SU-DHL-6 (cell line): ENCODE data around the gene SETD6.
"Not testable (repeated sequence)": the region's sequence is repeated elsewhere in the genome, so short reads cannot be mapped to it uniquely, and the experiment has no call there.

ENCODE experiments used
- H2AFZ ChIP-seq: fragments of 200-600 bp; sonication (generic); 2 replicates; pipeline ENCODE4 v1.6.1; 2014; ENCODE audit warnings: low read depth, mild to moderate bottlenecking, moderate library complexity, mixed read lengths, antibody characterized with exemption, low read length; ENCODE audit not compliant: severe bottlenecking
- H3F3A ChIP-seq: fragments of 200-600 bp; shearing (Covaris generic); 2 replicates; pipeline ENCODE4 v1.6.0; 2016; ENCODE audit warnings: antibody characterized with exemption, mild to moderate bottlenecking; ENCODE audit not compliant: insufficient read depth
- H3K27ac ChIP-seq: fragments of 200-600 bp; sonication (generic); 2 replicates; pipeline ENCODE4 v1.5.1; 2016; ENCODE audit warnings: low read depth, mild to moderate bottlenecking, low read length, moderate library complexity, mixed read lengths
- H3K27me3 ChIP-seq: fragments of 200-600 bp; sonication (generic), shearing (Covaris generic); 2 replicates; pipeline ENCODE4 v1.6.0; 2014; ENCODE audit warnings: mild to moderate bottlenecking, low read length
- H3K36me3 ChIP-seq: fragments of 200-600 bp; sonication (generic); 2 replicates; pipeline ENCODE4 v1.6.1; 2014; ENCODE audit warnings: mild to moderate bottlenecking, low read length, mixed read lengths
- H3K4me2 ChIP-seq: fragments of 300-600, 200-600 bp; shearing (Covaris generic), sonication (generic); 2 replicates; pipeline ENCODE4 v1.6.0; 2014; ENCODE audit warnings: low read length, low read depth, mild to moderate bottlenecking; ENCODE audit not compliant: poor library complexity, severe bottlenecking
- H3K4me3 ChIP-seq: fragments of 200-600 bp; sonication (generic); 2 replicates; pipeline ENCODE4 v1.5.1; 2014; ENCODE audit warnings: antibody characterized with exemption, low read length, mild to moderate bottlenecking, mixed read lengths; ENCODE audit not compliant: insufficient read depth, poor library complexity, severe bottlenecking
- H3K79me2 ChIP-seq: fragments of 200-600 bp; sonication (generic); 2 replicates; pipeline ENCODE4 v1.6.1; 2014; ENCODE audit warnings: mild to moderate bottlenecking, low read length, moderate library complexity; ENCODE audit not compliant: insufficient read depth
- H3K9ac ChIP-seq: fragments of 200-600 bp; sonication (generic); 2 replicates; pipeline ENCODE4 v1.7.0; 2014; ENCODE audit warnings: mild to moderate bottlenecking, low read length
- H3K9me2 ChIP-seq: fragments of 200-600 bp; sonication (generic); replicated peaks from 2 replicates; pipeline ENCODE4 v1.6.1; 2014; ENCODE audit warnings: low read length; ENCODE audit not compliant: insufficient read depth
- H3K9me3 ChIP-seq: fragments of 200-600 bp; sonication (generic); 2 replicates; pipeline ENCODE4 v1.6.1; 2014; ENCODE audit warnings: low read length, mixed read lengths; ENCODE audit not compliant: insufficient read depth
- H4K20me1 ChIP-seq: fragments of 200-600 bp; sonication (generic); 2 replicates; pipeline ENCODE4 v1.6.1; 2014; ENCODE audit warnings: low read depth, mild to moderate bottlenecking, antibody characterized with exemption, low read length, moderate library complexity, mixed read lengths
- CTCF ChIP-seq: fragments of 200-600 bp; sonication (generic); IDR thresholded peaks from one replicate; pipeline ENCODE4 v1.5.1; 2017; ENCODE audit warnings: antibody characterized with exemption, mild to moderate bottlenecking, low read length, moderate library complexity; ENCODE audit not compliant: insufficient read depth, poor library complexity, severe bottlenecking
- EZH2phosphoT487 ChIP-seq: fragments of 200-600 bp; sonication (generic), shearing (Covaris generic); conservative IDR thresholded peaks from 2 replicates; pipeline ENCODE4 v1.6.1; 2018; ENCODE audit warnings: mild to moderate bottlenecking, antibody characterized with exemption, low read length, moderate library complexity, mixed read lengths

SETD6 gene

GRCh38 chr16:58488531-58488930 lies 26.8 kb upstream of the SETD6 start:
- no peak overlapping the region for H3K4me2 ChIP-seq
- H3K9me3 ChIP-seq = no peaks in the 10 kb centered on the region
- H3F3A ChIP-seq = no peaks in the 10 kb centered on the region
- no peak overlapping the region for H3K4me3 ChIP-seq
- H4K20me1 ChIP-seq = no peaks in the 10 kb centered on the region
- no peaks in the 10 kb centered on the region for H3K27me3 ChIP-seq
- TF ChIP-seq EZH2phosphoT487 = no peak
- TF ChIP-seq CTCF = no peak
- H3K9me2 ChIP-seq = no peaks in the 10 kb centered on the region
- H3K79me2 ChIP-seq = no peaks in the 10 kb centered on the region
- H2AFZ ChIP-seq = no peak overlapping the region
- no peak overlapping the region for H3K27ac ChIP-seq
- no peaks in the 10 kb centered on the region for H3K36me3 ChIP-seq
- H3K9ac ChIP-seq = no peak overlapping the region

GRCh38 chr16:58490065-58490464 lies 25.3 kb upstream of the SETD6 start:
- Histone ChIP-seq H3K36me3 (no peaks in the 10 kb centered on the region), H3K79me2 (no peaks in the 10 kb centered on the region), H3K27me3 (no peaks in the 10 kb centered on the region), H3F3A (no peaks in the 10 kb centered on the region), H3K9ac (no peak overlapping the region), H3K9me3 (no peaks in the 10 kb centered on the region), H2AFZ (no peak overlapping the region), H4K20me1 (no peaks in the 10 kb centered on the region), H3K9me2 (no peaks in the 10 kb centered on the region), H3K27ac (no peak overlapping the region), H3K4me2 (no peak overlapping the region), H3K4me3 (no peak overlapping the region)
- no peak for TF ChIP-seq EZH2phosphoT487
- no peak for TF ChIP-seq CTCF

- not testable (repeated sequence) for H3K27me3 ChIP-seq, H3K9ac ChIP-seq, H3K36me3 ChIP-seq, H3K79me2 ChIP-seq, H3K4me2 ChIP-seq, H4K20me1 ChIP-seq, H3K9me2 ChIP-seq, H2AFZ ChIP-seq, H3K27ac ChIP-seq, H3K4me3 ChIP-seq, H3F3A ChIP-seq, H3K9me3 ChIP-seq
These were observed 24.8 kb upstream of the SETD6 start for GRCh38 chr16:58490539-58490938.

GRCh38 chr16:58492066-58492465 lies 23.3 kb upstream of the SETD6 start:
- H3K9ac ChIP-seq = no peak overlapping the region
- no peak overlapping the region for H3K27ac ChIP-seq
- no peaks in the 10 kb centered on the region for H3K27me3 ChIP-seq
- TF ChIP-seq EZH2phosphoT487 = no peak
- no peak for TF ChIP-seq CTCF
- no peaks in the 10 kb centered on the region for H4K20me1 ChIP-seq
- H3K36me3 ChIP-seq = no peaks in the 10 kb centered on the region
- no peaks in the 10 kb centered on the region for H3K9me3 ChIP-seq
- H3K4me2 ChIP-seq = no peak overlapping the region
- no peaks in the 10 kb centered on the region for H3K79me2 ChIP-seq
- H3K9me2 ChIP-seq = no peaks in the 10 kb centered on the region
- H3F3A ChIP-seq = no peaks in the 10 kb centered on the region
- H2AFZ ChIP-seq = no peak overlapping the region
- H3K4me3 ChIP-seq = no peak overlapping the region
